Esophagus squamous epithelium (tissue), 5 donors: Measurements from ENCODE around the gene MICAL2. TPM values are rescaled to one million over a fixed set of nuclear protein-coding genes. Genes with fewer than 3 reads are reported as not detected.
A peak's percentile ranks its signal among the peaks of the same experiment; 100 is the strongest.

ENCODE experiments used
- DNase-seq: peaks from one replicate; lab custom pipeline; 2025; lab: John Stamatoyannopoulos, UW
- H3K27ac ChIP-seq, 4 donors: fragments of 200-600 bp; sonication (generic); one replicate each; pipeline ENCODE4 v1.5.1; 2016 to 2019; ENCODE audit warnings: mild to moderate bottlenecking in 1 of 4
- H3K27me3 ChIP-seq, 4 donors: fragments of 200-600 bp; sonication (generic); 1 replicate in 3 of 4; 2 replicates in 1 of 4; pipeline versions ENCODE4 v1.5.1 to v1.6.0; 2017 to 2021; ENCODE audit warnings: antibody characterized with exemption in 1 of 4
- H3K36me3 ChIP-seq, 3 donors: fragments of 200-600 bp; sonication (generic); one replicate each; pipeline ENCODE4 v1.5.1; 2016 to 2019
- H3K4me1 ChIP-seq, 3 donors: fragments of 200-600 bp; sonication (generic); one replicate each; pipeline ENCODE4 v1.5.1; 2017 to 2019
- H3K4me3 ChIP-seq, 4 donors: fragments of 200-600 bp; sonication (generic); 1 replicate in 3 of 4; 2 replicates in 1 of 4; pipeline ENCODE4 v1.5.1; 2016 to 2019; ENCODE audit warnings: mild to moderate bottlenecking in 2 of 4, moderate library complexity in 1 of 4
- H3K9me3 ChIP-seq, 3 donors: fragments of 200-600 bp; sonication (generic); one replicate each; pipeline ENCODE4 v1.5.1; 2016 to 2019
- CTCF ChIP-seq, 6 experiments: fragments of 450-650 bp in 4 of 6; fragments of 200-600 bp in 2 of 6; sonication (generic) in 2 of 6; IDR thresholded peaks; one replicate each; pipeline ENCODE4 v1.5.1; 2016 to 2019; ENCODE audit warnings: antibody characterized with exemption in 6 of 6, mild to moderate bottlenecking in 4 of 6, moderate library complexity in 4 of 6
- POLR2A ChIP-seq, 4 donors: fragments of 450-650 bp; IDR thresholded peaks; one replicate each; pipeline ENCODE4 v1.6.1; 2017; ENCODE audit warnings: antibody characterized with exemption in 4 of 4, mild to moderate bottlenecking in 4 of 4, moderate library complexity in 3 of 4
- WGBS, 2 donors: methylation state at CpG; one replicate each; pipeline ENCODE4 v1.1.5; 2018; 5-methylcytosine and 5-hydroxymethylcytosine counted together
- intact Hi-C: fragments of 100-400 bp; cut with DNase I; formaldehyde crosslinking; loops from one replicate; pipeline ENCODE4 v1.15.0; 2022
- total RNA-seq, 4 donors: library from RNA; depleted of rRNA; stranded (reverse); fragments of >200 nt; gene quantifications; one replicate each; pipeline ENCODE4 v1.1.0, GENCODE V29; 2016
- donor health status: DM: yes; HTN: yes; CAD: no.

MICAL2 gene, protein sequence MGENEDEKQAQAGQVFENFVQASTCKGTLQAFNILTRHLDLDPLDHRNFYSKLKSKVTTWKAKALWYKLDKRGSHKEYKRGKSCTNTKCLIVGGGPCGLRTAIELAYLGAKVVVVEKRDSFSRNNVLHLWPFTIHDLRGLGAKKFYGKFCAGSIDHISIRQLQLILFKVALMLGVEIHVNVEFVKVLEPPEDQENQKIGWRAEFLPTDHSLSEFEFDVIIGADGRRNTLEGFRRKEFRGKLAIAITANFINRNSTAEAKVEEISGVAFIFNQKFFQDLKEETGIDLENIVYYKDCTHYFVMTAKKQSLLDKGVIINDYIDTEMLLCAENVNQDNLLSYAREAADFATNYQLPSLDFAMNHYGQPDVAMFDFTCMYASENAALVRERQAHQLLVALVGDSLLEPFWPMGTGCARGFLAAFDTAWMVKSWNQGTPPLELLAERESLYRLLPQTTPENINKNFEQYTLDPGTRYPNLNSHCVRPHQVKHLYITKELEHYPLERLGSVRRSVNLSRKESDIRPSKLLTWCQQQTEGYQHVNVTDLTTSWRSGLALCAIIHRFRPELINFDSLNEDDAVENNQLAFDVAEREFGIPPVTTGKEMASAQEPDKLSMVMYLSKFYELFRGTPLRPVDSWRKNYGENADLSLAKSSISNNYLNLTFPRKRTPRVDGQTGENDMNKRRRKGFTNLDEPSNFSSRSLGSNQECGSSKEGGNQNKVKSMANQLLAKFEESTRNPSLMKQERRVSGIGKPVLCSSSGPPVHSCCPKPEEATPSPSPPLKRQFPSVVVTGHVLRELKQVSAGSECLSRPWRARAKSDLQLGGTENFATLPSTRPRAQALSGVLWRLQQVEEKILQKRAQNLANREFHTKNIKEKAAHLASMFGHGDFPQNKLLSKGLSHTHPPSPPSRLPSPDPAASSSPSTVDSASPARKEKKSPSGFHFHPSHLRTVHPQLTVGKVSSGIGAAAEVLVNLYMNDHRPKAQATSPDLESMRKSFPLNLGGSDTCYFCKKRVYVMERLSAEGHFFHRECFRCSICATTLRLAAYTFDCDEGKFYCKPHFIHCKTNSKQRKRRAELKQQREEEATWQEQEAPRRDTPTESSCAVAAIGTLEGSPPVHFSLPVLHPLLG
- total RNA-seq = 10 to 100 TPM; 10.1 to 49.0 (median 19.8) TPM

GRCh38 chr11:12110201-12110713, at the start of gene MICAL2:
Gene MICAL2 (plus strand): TSS chr11:12110590. CDS start chr11:12162156, 51,566 bp downstream.
- peak; percentile 22 for DNase-seq
- Histone ChIP-seq H3K4me3 (peak within 1 kb of the TSS; percentile 68 to 94 (median 91)), H3K27me3 (no peaks in the 10 kb centered on the region), H3K4me1 (peaks cover 19 to 52% (median 21%) of the 10 kb centered on the region in 3 donors), H3K36me3 (no peaks in the 10 kb centered on the region), H3K27ac (peak within 1 kb of the TSS; percentile 84 to 94 (median 91)), H3K9me3 (no peaks in the 10 kb centered on the region)
- intact Hi-C loops = no loop called here
- 0% methylated on average over 1 to 6 of the region's 56 CpGs for WGBS, 2 donors
- TF ChIP-seq POLR2A (IDR thresholded peaks at IDR 0.05) = peak in 3 of 4 donors; percentile 20 to 83 (median 73)
- no peak for TF ChIP-seq CTCF (IDR thresholded peaks at IDR 0.05)

DNA sequence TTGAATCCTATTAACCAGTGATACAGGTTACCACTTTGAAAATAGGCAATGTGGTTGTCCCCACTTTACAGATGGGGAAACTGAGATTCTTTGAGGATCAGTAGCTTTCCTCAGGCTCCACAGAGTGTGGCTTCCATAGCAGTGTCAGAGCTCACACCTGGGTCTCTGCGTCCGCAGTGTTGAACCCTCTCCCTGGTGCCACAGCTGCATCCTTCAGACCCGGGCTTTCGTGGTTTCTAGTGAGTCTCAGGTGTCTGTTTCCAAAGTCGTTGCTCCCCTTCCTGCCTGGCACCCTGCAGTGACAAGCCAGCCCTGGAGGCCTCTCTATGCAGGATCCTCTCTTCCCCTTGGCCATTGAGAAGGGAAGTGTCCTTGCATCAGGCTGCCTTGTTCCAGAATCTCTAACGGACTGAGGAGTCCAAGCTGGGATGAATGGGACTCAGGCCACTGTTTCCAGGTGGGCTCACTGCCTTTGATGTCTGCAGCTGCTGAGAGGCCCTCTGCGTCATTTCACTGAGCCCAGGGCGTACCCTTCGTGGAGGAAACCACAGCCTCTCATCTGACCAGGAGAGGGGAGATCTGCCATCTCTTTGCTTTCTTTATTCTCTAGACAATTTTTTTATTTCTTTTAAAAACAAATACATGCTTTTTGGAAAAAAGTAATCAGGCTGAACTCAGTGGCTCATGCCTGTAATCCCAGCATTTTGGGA, 48.4 kb upstream of the MICAL2 start:
- Histone ChIP-seq H3K9me3 (no peaks in the 10 kb centered on the region), H3K4me1 (peaks cover 2 to 17% (median 10%) of the 10 kb centered on the region in 3 donors), H3K4me3 (no peak overlapping the region), H3K27me3 (no peaks in the 10 kb centered on the region), H3K27ac (no peak overlapping the region), H3K36me3 (no peaks in the 10 kb centered on the region)
- no peak for TF ChIP-seq CTCF (IDR thresholded peaks at IDR 0.05)
- no peak for TF ChIP-seq POLR2A (IDR thresholded peaks at IDR 0.05)
- WGBS, 2 donors = 66 to 77% methylated on average over 8 of the region's 9 CpGs
- intact Hi-C loops = no loop called here
- DNase-seq = no peak

- Histone ChIP-seq H3K27me3 (no peaks in the 10 kb centered on the region), H3K9me3 (no peaks in the 10 kb centered on the region), H3K27ac (no peak overlapping the region), H3K36me3 (no peaks in the 10 kb centered on the region), H3K4me1 (peaks cover 3 to 26% (median 14%) of the 10 kb centered on the region in 3 donors), H3K4me3 (no peak overlapping the region)
- 52 to 92% methylated on average over 2 of the region's 2 CpGs for WGBS, 2 donors
- DNase-seq = no peak
- TF ChIP-seq POLR2A (IDR thresholded peaks at IDR 0.05) = no peak
- TF ChIP-seq CTCF (IDR thresholded peaks at IDR 0.05) = no peak
- intact Hi-C loops = no loop called here
These were observed 47.1 kb upstream of the MICAL2 start for GRCh38 chr11:12063251-12063650.

- WGBS, 2 donors = 54 to 56% methylated on average over 7 of the region's 7 CpGs
- Histone ChIP-seq H3K9me3 (no peaks in the 10 kb centered on the region), H3K4me1 (peaks cover 3 to 26% (median 14%) of the 10 kb centered on the region in 3 donors), H3K27ac (no peak overlapping the region), H3K4me3 (no peak overlapping the region), H3K27me3 (no peaks in the 10 kb centered on the region), H3K36me3 (no peaks in the 10 kb centered on the region)
- TF ChIP-seq CTCF (IDR thresholded peaks at IDR 0.05) (no peak), POLR2A (IDR thresholded peaks at IDR 0.05) (no peak)
- intact Hi-C loops = no loop called here
- no peak for DNase-seq
These were observed 46.0 kb upstream of the MICAL2 start for GRCh38 chr11:12064136-12064953.
